IMR-90 (cell line): Measurements from ENCODE around the gene SH3TC1. TPM values are rescaled to one million over a fixed set of nuclear protein-coding genes. Genes with fewer than 3 reads are reported as not detected.

Source experiments
- ATAC-seq: fragments of 200-7000 bp; cut with Tn5 transposase; 2 replicates; pipeline ENCODE4 v1.9.1; 2020; ENCODE audit warnings: low read depth, mild to moderate bottlenecking, moderate library complexity
- BruUV-seq: library from RNA; stranded (reverse); fragments of 400-500 nt; replicated peaks from 2 replicates; lab custom pipeline; 2021; lab: Mats Ljungman, UMichigan
- CTCF ChIA-PET: fragments of 300-600 bp; formaldehyde crosslinking; extraction: SDS; loops from one replicate; lab custom pipeline; 2021; ENCODE audit warnings: antibody characterized with exemption; lab: Yijun Ruan, JAX
- POLR2A ChIA-PET: fragments of 300-600 bp; sonication (Branson Sonifier 250); formaldehyde crosslinking; loops from one replicate; lab custom pipeline; 2022; ENCODE audit warnings: antibody characterized with exemption; ENCODE audit not compliant: unreplicated experiment; lab: Charles Lee
- DNase-seq: peaks from one replicate; pipeline ENCODE4 v3.0.0; 2013
- H2AFZ ChIP-seq: replicated peaks from 2 replicates; pipeline ENCODE3; 2013; ENCODE audit warnings: low read length, mild to moderate bottlenecking; ENCODE audit not compliant: poor library complexity
- H2AK5ac ChIP-seq: 2 replicates; pipeline ENCODE4 v1.6.1; 2013; ENCODE audit warnings: low read depth, low read length, inconsistent platforms
- H2AK9ac ChIP-seq: replicated peaks from 2 replicates; pipeline ENCODE3; 2013; ENCODE audit warnings: mild to moderate bottlenecking, low read depth, low read length, moderate library complexity; ENCODE audit not compliant: poor library complexity
- H2BK120ac ChIP-seq: 2 replicates; pipeline ENCODE4 v1.6.1; 2013; ENCODE audit warnings: low read depth, low read length, inconsistent platforms
- H2BK15ac ChIP-seq: 3 replicates; pipeline ENCODE4 v1.6.1; 2013; ENCODE audit warnings: low read depth, low read length, inconsistent platforms
- H2BK20ac ChIP-seq: 2 replicates; pipeline ENCODE4 v1.6.1; 2013; ENCODE audit warnings: low read depth, mild to moderate bottlenecking, inconsistent platforms, low read length, moderate library complexity
- H2BK5ac ChIP-seq: 2 replicates; pipeline ENCODE4 v1.6.1; 2013; ENCODE audit warnings: mild to moderate bottlenecking, low read depth, low read length, inconsistent platforms; ENCODE audit not compliant: poor library complexity, severe bottlenecking
- H3K14ac ChIP-seq: replicated peaks from 2 replicates; pipeline ENCODE4 v1.6.1; 2013; ENCODE audit warnings: low read depth, low read length, inconsistent platforms
- H3K18ac ChIP-seq: 2 replicates; pipeline ENCODE4 v1.6.1; 2013; ENCODE audit warnings: low read depth, low read length, control low read depth
- H3K23ac ChIP-seq: 2 replicates; pipeline ENCODE4 v1.6.1; 2013; ENCODE audit warnings: low read depth, low read length, inconsistent platforms
- H3K27ac ChIP-seq: 2 replicates; pipeline ENCODE4 v1.5.1; 2013; ENCODE audit warnings: mild to moderate bottlenecking, control low read depth, low read length; ENCODE audit not compliant: insufficient read depth
- H3K27me3 ChIP-seq: 2 replicates; pipeline ENCODE4 v1.6.1; 2013; ENCODE audit warnings: low read length; ENCODE audit not compliant: control insufficient read depth, insufficient read depth
- H3K36me3 ChIP-seq: 2 replicates; pipeline ENCODE4 v1.6.1; 2013; ENCODE audit warnings: low read length, mixed read lengths; ENCODE audit not compliant: control insufficient read depth, insufficient read depth
- H3K4ac ChIP-seq: 2 replicates; pipeline ENCODE4 v1.6.1; 2013; ENCODE audit warnings: low read depth, low read length, inconsistent platforms
- H3K4me1 ChIP-seq: 2 replicates; pipeline ENCODE4 v1.6.1; 2013; ENCODE audit warnings: low read length, mixed read lengths; ENCODE audit not compliant: control insufficient read depth, insufficient read depth
- H3K4me2 ChIP-seq: 2 replicates; pipeline ENCODE4 v1.6.1; 2013; ENCODE audit warnings: low read depth, mild to moderate bottlenecking, control low read depth, low read length, moderate library complexity
- H3K4me3 ChIP-seq: 2 replicates; pipeline ENCODE4 v1.5.1; 2013; ENCODE audit warnings: low read depth, mild to moderate bottlenecking, control low read depth, low read length, moderate library complexity; ENCODE audit not compliant: insufficient read depth
- H3K56ac ChIP-seq: 2 replicates; pipeline ENCODE4 v1.6.1; 2013; ENCODE audit warnings: low read length, inconsistent platforms; ENCODE audit not compliant: insufficient read depth; ENCODE audit errors: extremely low read depth
- H3K79me1 ChIP-seq, 2 experiments: 2 replicates each; pipeline ENCODE4 v1.6.1; 2013; ENCODE audit warnings: low read length in 2 of 2, inconsistent platforms in 1 of 2, low read depth in 1 of 2
- H3K9ac ChIP-seq: 2 replicates; pipeline ENCODE4 v1.6.1; 2013; ENCODE audit warnings: low read depth, low read length, control low read depth
- H3K9me1 ChIP-seq: 2 replicates; pipeline ENCODE4 v1.6.1; 2013; ENCODE audit warnings: low read length, inconsistent platforms; ENCODE audit not compliant: insufficient read depth
- H3K9me3 ChIP-seq: 2 replicates; pipeline ENCODE4 v1.6.1; 2013; ENCODE audit warnings: low read length; ENCODE audit not compliant: control insufficient read depth, insufficient read depth
- H4K20me1 ChIP-seq: 2 replicates; pipeline ENCODE4 v1.6.1; 2013; ENCODE audit warnings: low read length, inconsistent platforms; ENCODE audit not compliant: insufficient read depth
- H4K5ac ChIP-seq: 2 replicates; pipeline ENCODE4 v1.6.1; 2013; ENCODE audit warnings: mild to moderate bottlenecking, low read depth, low read length, control low read depth
- H4K8ac ChIP-seq, 2 experiments: 2 replicates each; pipeline ENCODE4 v1.6.1; 2013; ENCODE audit warnings: low read depth in 2 of 2, low read length in 2 of 2, control low read depth in 1 of 2, inconsistent platforms in 1 of 2
- H4K91ac ChIP-seq: 2 replicates; pipeline ENCODE4 v1.6.1; 2013; ENCODE audit warnings: low read depth, low read length, inconsistent platforms; ENCODE audit not compliant: insufficient read depth
- BHLHE40 ChIP-seq: fragments of 150-350 bp; IDR thresholded peaks from 2 replicates; pipeline ENCODE4 v1.6.1; 2016; ENCODE audit warnings: mild to moderate bottlenecking, low read depth, low read length
- CEBPB ChIP-seq: IDR thresholded peaks from 2 replicates; pipeline ENCODE4 v1.6.1; 2012; ENCODE audit warnings: low read depth, low read length, improper control_type of control experiment
- CHD1 ChIP-seq: IDR thresholded peaks from 2 replicates; pipeline ENCODE4 v1.6.1; 2012; ENCODE audit warnings: low read depth, low read length, improper control_type of control experiment
- CTCF ChIP-seq: conservative IDR thresholded peaks from 2 replicates; pipeline ENCODE4 v1.5.1; 2012; ENCODE audit warnings: mild to moderate bottlenecking, low read depth, low read length, improper control_type of control experiment
- ELK1 ChIP-seq: fragments of 150-350 bp; IDR thresholded peaks from 2 replicates; pipeline ENCODE4 v1.6.1; 2016; ENCODE audit warnings: low read depth, mild to moderate bottlenecking, low read length, moderate library complexity, borderline replicate concordance
- FOS ChIP-seq: fragments of 150-350 bp; IDR thresholded peaks from 2 replicates; pipeline ENCODE4 v1.6.1; 2016; ENCODE audit warnings: low read depth, low read length
- MAFK ChIP-seq: IDR thresholded peaks from 2 replicates; pipeline ENCODE4 v1.6.1; 2012; ENCODE audit warnings: low read depth, low read length, improper control_type of control experiment
- MAZ ChIP-seq: IDR thresholded peaks from 2 replicates; pipeline ENCODE4 v1.6.1; 2012; ENCODE audit warnings: low read depth, mild to moderate bottlenecking, low read length, improper control_type of control experiment, moderate library complexity, borderline replicate concordance
- MXI1 ChIP-seq: IDR thresholded peaks from 2 replicates; pipeline ENCODE4 v1.6.1; 2012; ENCODE audit warnings: low read depth, mild to moderate bottlenecking, low read length, moderate library complexity, borderline replicate concordance
- NFE2L2 ChIP-seq: fragments of 150-350 bp; IDR thresholded peaks from 2 replicates; pipeline ENCODE4 v1.6.1; 2016; ENCODE audit warnings: low read depth, mild to moderate bottlenecking, low read length
- POLR2A ChIP-seq: IDR thresholded peaks from 2 replicates; pipeline ENCODE4 v1.6.1; 2012; ENCODE audit warnings: mild to moderate bottlenecking, low read depth, low read length
- RAD21 ChIP-seq: IDR thresholded peaks from 2 replicates; pipeline ENCODE4 v1.6.1; 2012; ENCODE audit warnings: low read length, improper control_type of control experiment
- RCOR1 ChIP-seq: IDR thresholded peaks from 2 replicates; pipeline ENCODE4 v1.6.1; 2012; ENCODE audit warnings: mild to moderate bottlenecking, low read length, improper control_type of control experiment; ENCODE audit not compliant: insufficient replicate concordance
- RFX5 ChIP-seq: IDR thresholded peaks from 2 replicates; pipeline ENCODE4 v1.8.0; 2012; ENCODE audit warnings: low read depth, mild to moderate bottlenecking, low read length, moderate library complexity
- SMC3 ChIP-seq: fragments of 150-350 bp; IDR thresholded peaks from 2 replicates; pipeline ENCODE4 v1.6.1; 2016; ENCODE audit warnings: low read depth, mild to moderate bottlenecking, antibody characterized with exemption, low read length, moderate library complexity
- USF2 ChIP-seq: fragments of 150-350 bp; IDR thresholded peaks from 2 replicates; pipeline ENCODE4 v1.6.1; 2017; ENCODE audit warnings: mild to moderate bottlenecking, antibody characterized with exemption, low read length, low read depth
- WGBS, 2 experiments: methylation state at CpG; one replicate each; pipeline versions ENCODE4 v1.1.5 to v1.1.7; 2013; ENCODE audit warnings: missing lambda C conversion rate in 2 of 2; ENCODE audit not compliant: insufficient read length in 1 of 2; ENCODE audit errors: extremely low coverage in 2 of 2; 5-methylcytosine and 5-hydroxymethylcytosine counted together
- dilution Hi-C: fragments of 300-500 bp; cut with HindIII; formaldehyde crosslinking; loops from one replicate; pipeline ENCODE4 v1.14.3; 2018; ENCODE audit warnings: low sequenced_read_pairs; ENCODE audit not compliant: unreplicated experiment
- in situ Hi-C: fragments of 300-500 bp; cut with MboI; formaldehyde crosslinking; loops from 3 replicates; pipeline ENCODE4 v1.14.3; 2019; ENCODE audit warnings: low sequenced_read_pairs, inconsistent platforms, mixed read lengths
- intact Hi-C: fragments of 100-400 bp; cut with micrococcal nuclease; formaldehyde crosslinking; loops from 2 replicates; pipeline ENCODE4 v1.10.0; 2022
- polyA plus RNA-seq, 3 experiments: library from polyadenylated mRNA; depleted of rRNA; stranded (reverse); fragments of >200 nt; gene quantifications; 2 replicates each; pipeline ENCODE4 v1.2.3, GENCODE V29; 2012; ENCODE audit warnings: low replicate concordance in 1 of 3
- total RNA-seq: library from RNA; depleted of rRNA; stranded (reverse); fragments of >200 nt; gene quantifications from 2 replicates; pipeline ENCODE4 v1.2.3, GENCODE V29; 2012

Gene SH3TC1
- total and polyA plus RNA-seq, 2 of the 4 experiments (the other 2 are of a cell fraction) = 1.6 to 2.2 TPM

GRCh38 chr4:8155048-8155447 lies 44.0 kb upstream of the SH3TC1 start:
- no peak overlapping the region for H3K56ac ChIP-seq
- no peak overlapping the region for H3K4me3 ChIP-seq
- dilution Hi-C loops = no loop called here
- WGBS, 2 experiments = no CpG with 5 or more reads among the region's 6 CpGs
- no peak overlapping the region for H2AK9ac ChIP-seq
- no peak overlapping the region for H3K27ac ChIP-seq
- H3K36me3 ChIP-seq = no peaks in the 10 kb centered on the region
- no peak overlapping the region for H3K4ac ChIP-seq
- ATAC-seq (no peak), DNase-seq (peak; percentile 33)
- ChIA-PET CTCF (no interaction called here), POLR2A (no interaction called here)
- H2BK20ac ChIP-seq = no peak overlapping the region
- H3K23ac ChIP-seq = no peak overlapping the region
- 0 out of 2 replicates have a peak, but pooled peaks cover 4% of the 10 kb centered on the region for H3K9me1 ChIP-seq
- H3K79me1 ChIP-seq = no peaks in the 10 kb centered on the region
- no peak overlapping the region for H3K18ac ChIP-seq
- H4K20me1 ChIP-seq = no peaks in the 10 kb centered on the region; the same call in 1 of the 2 replicates
- no peak overlapping the region for H2AK5ac ChIP-seq
- intact Hi-C loops = no loop called here
- H3K14ac ChIP-seq = no peak overlapping the region
- H4K5ac ChIP-seq = no peak overlapping the region
- H2BK120ac ChIP-seq = no peak overlapping the region
- no peak overlapping the region for H2AFZ ChIP-seq
- peaks cover 63% of the 10 kb centered on the region for H3K27me3 ChIP-seq
- no peak overlapping the region for H3K4me2 ChIP-seq
- peaks cover 5% of the 10 kb centered on the region; the same call in 1 of the 2 replicates for H3K4me1 ChIP-seq
- no peak overlapping the region for H3K9ac ChIP-seq
- H2BK5ac ChIP-seq = no peak overlapping the region
- H2BK15ac ChIP-seq = no peak overlapping the region
- no peaks in the 10 kb centered on the region for H3K9me3 ChIP-seq
- in situ Hi-C loops = no loop called here
- BruUV-seq = no TSS peak
- no peak overlapping the region for H4K91ac ChIP-seq
- TF ChIP-seq FOS = no peak
- no peak for TF ChIP-seq NFE2L2
- no peak for TF ChIP-seq CHD1
- no peak for TF ChIP-seq USF2
- TF ChIP-seq CEBPB = no peak
- no peak for TF ChIP-seq RCOR1
- no peak for TF ChIP-seq MAFK
- no peak for TF ChIP-seq SMC3
- no peak for TF ChIP-seq MAZ
- TF ChIP-seq CTCF = no peak
- no peak for TF ChIP-seq BHLHE40
- no peak for TF ChIP-seq POLR2A
- no peak for TF ChIP-seq MXI1
- TF ChIP-seq RAD21 = no peak
- no peak for TF ChIP-seq ELK1
- no peak for TF ChIP-seq RFX5
- no peak overlapping the region for H4K8ac ChIP-seq
